Keratinocyte (primary cell): ENCODE measurements around the gene MAN2A2. TPM values are rescaled to one million over a fixed set of nuclear protein-coding genes. Genes with fewer than 3 reads are reported as not detected.

ENCODE experiments used
- DNase-seq: peaks from one replicate; pipeline ENCODE4 v3.0.0-alpha.2; 2011; ENCODE audit warnings: low read depth, missing footprints, low spot score
- FAIRE-seq: peaks from 2 replicates; lab custom pipeline; 2011; peaks lifted over from hg19 to GRCh38; lab: Jason Lieb, UNC
- H2AFZ ChIP-seq: 2 replicates; pipeline ENCODE4 v1.6.0; 2012; ENCODE audit warnings: low read length, control low read depth, inconsistent platforms; ENCODE audit not compliant: control insufficient read depth
- H3K27ac ChIP-seq: 2 replicates; pipeline ENCODE4 v1.5.1; 2011; ENCODE audit warnings: low read length; ENCODE audit not compliant: control insufficient read depth, insufficient read depth
- H3K27me3 ChIP-seq: 3 replicates; pipeline ENCODE4 v1.6.0; 2011; ENCODE audit warnings: low read length; ENCODE audit not compliant: control insufficient read depth, insufficient read depth; ENCODE audit errors: extremely low read depth
- H3K36me3 ChIP-seq, 2 experiments: 2 replicates in 1 of 2; 3 replicates in 1 of 2; pipeline ENCODE4 v1.5.1; 2011; ENCODE audit warnings: low read length in 2 of 2, mild to moderate bottlenecking in 1 of 2; ENCODE audit not compliant: control insufficient read depth in 2 of 2, insufficient read depth in 2 of 2; ENCODE audit errors: extremely low read depth in 1 of 2
- H3K4me1 ChIP-seq: 3 replicates; pipeline ENCODE4 v1.5.1; 2011; ENCODE audit warnings: low read length; ENCODE audit not compliant: control insufficient read depth, insufficient read depth; ENCODE audit errors: extremely low read depth
- H3K4me2 ChIP-seq: 3 replicates; pipeline ENCODE4 v1.6.0; 2011; ENCODE audit warnings: low read depth, low read length; ENCODE audit not compliant: control insufficient read depth, insufficient read depth; ENCODE audit errors: extremely low read depth
- H3K4me3 ChIP-seq, 3 experiments: fragments of 200-600 bp in 1 of 3; sonication (generic) in 1 of 3; 2 replicates in 2 of 3; 3 replicates in 1 of 3; pipeline ENCODE4 v1.5.1; 2011 to 2016; ENCODE audit warnings: low read length in 3 of 3, mild to moderate bottlenecking in 3 of 3, control low read depth in 2 of 3, inconsistent platforms in 1 of 3, low read depth in 1 of 3, mixed read lengths in 1 of 3, mixed run types in 1 of 3, moderate library complexity in 1 of 3; ENCODE audit not compliant: control insufficient read depth in 2 of 3, insufficient read depth in 2 of 3; ENCODE audit errors: extremely low read depth in 1 of 3
- H3K79me2 ChIP-seq: 2 replicates; pipeline ENCODE4 v1.6.0; 2012; ENCODE audit warnings: low read length; ENCODE audit not compliant: control insufficient read depth, insufficient read depth
- H3K9ac ChIP-seq: 3 replicates; pipeline ENCODE4 v1.6.0; 2011; ENCODE audit warnings: low read length; ENCODE audit not compliant: control insufficient read depth, insufficient read depth; ENCODE audit errors: extremely low read depth
- H3K9me1 ChIP-seq: 3 replicates; pipeline ENCODE4 v1.6.0; 2011; ENCODE audit warnings: low read length; ENCODE audit not compliant: control insufficient read depth, insufficient read depth; ENCODE audit errors: extremely low read depth
- H3K9me3 ChIP-seq: 2 replicates; pipeline ENCODE4 v1.5.1; 2012; ENCODE audit warnings: low read depth, low read length; ENCODE audit not compliant: control insufficient read depth
- H4K20me1 ChIP-seq: 3 replicates; pipeline ENCODE4 v1.6.0; 2011; ENCODE audit warnings: low read length; ENCODE audit not compliant: control insufficient read depth, insufficient read depth; ENCODE audit errors: extremely low read depth
- CTCF ChIP-seq, 3 experiments: IDR thresholded peaks in 1 of 3; conservative IDR thresholded peaks in 1 of 3; optimal IDR thresholded peaks in 1 of 3; 2 replicates in 2 of 3; 3 replicates in 1 of 3; pipeline versions ENCODE3 to v1.5.1; 2011; ENCODE audit warnings: low read length in 3 of 3, mild to moderate bottlenecking in 3 of 3, moderate library complexity in 2 of 3, control low read depth in 1 of 3, inconsistent platforms in 1 of 3; ENCODE audit not compliant: insufficient read depth in 2 of 3; ENCODE audit errors: extremely low read depth in 1 of 3
- EZH2 ChIP-seq: IDR thresholded peaks from one replicate; pipeline ENCODE4 v1.6.1; 2012; ENCODE audit warnings: inconsistent platforms, mild to moderate bottlenecking, low read length, moderate library complexity
- dilution Hi-C: fragments of 300-500 bp; cut with MboI; formaldehyde crosslinking; loops from one replicate; pipeline ENCODE4 v1.7.0; 2020; ENCODE audit warnings: low sequenced_read_pairs; ENCODE audit not compliant: extremely low pct_ligation_motif_present
- polyA plus RNA-seq, 5 experiments: library from polyadenylated mRNA; depleted of rRNA in 3 of 5; stranded (reverse) in 3 of 5; stranded (forward) in 1 of 5; unstranded in 1 of 5; fragments of >200 nt; gene quantifications; 1 replicate in 1 of 5; 2 replicates in 3 of 5; 3 replicates in 1 of 5; pipeline versions ENCODE4 v1.2.1 to v1.2.3, GENCODE V29; 2011 to 2012; ENCODE audit warnings: missing spikeins in 2 of 5, low read depth in 1 of 5, low replicate concordance in 1 of 5

Gene MAN2A2
- polyA plus RNA-seq, 1 donor (not counting 4 experiments of a cell fraction or from before 2014, with no cell fraction given): 6.6 TPM

GRCh38 chr15:90876046-90876445 lies 27.1 kb upstream of the MAN2A2 start:
- Histone ChIP-seq H3K79me2 (peaks cover 45% of the 10 kb centered on the region), H3K4me2 (no peak overlapping the region), H3K9me1 (no peaks in the 10 kb centered on the region), H3K27ac (no peak overlapping the region), H3K9me3 (no peaks in the 10 kb centered on the region), H3K27me3 (no peaks in the 10 kb centered on the region), H3K4me3 (no peak overlapping the region), H2AFZ (no peak overlapping the region), H4K20me1 (no peaks in the 10 kb centered on the region), H3K9ac (no peak overlapping the region), H3K36me3 (peaks cover 15 to 34% of the 10 kb centered on the region in 2 experiments), H3K4me1 (peaks cover 19% of the 10 kb centered on the region)
- FAIRE-seq: no peak
- dilution Hi-C loops: no loop called here
- TF ChIP-seq EZH2 (no peak), CTCF (optimal IDR thresholded peaks at IDR 0.05 in 1 of 3, IDR thresholded peaks at IDR 0.05 in 1 of 3, conservative IDR thresholded peaks at IDR 0.05 in 1 of 3; ENCODE audit: extremely low read depth in 1 of 3, insufficient read depth in 2 of 3, low read length in 3 of 3) (no peak)
- DNase-seq: no peak

- Histone ChIP-seq H3K4me3 (no peak overlapping the region), H3K27ac (no peak overlapping the region), H3K4me1 (peaks cover 19% of the 10 kb centered on the region), H3K9me3 (no peaks in the 10 kb centered on the region), H3K79me2 (peaks cover 43% of the 10 kb centered on the region), H3K4me2 (no peak overlapping the region), H3K27me3 (no peaks in the 10 kb centered on the region), H4K20me1 (no peaks in the 10 kb centered on the region), H3K36me3 (peaks cover 15 to 35% of the 10 kb centered on the region in 2 experiments), H3K9ac (no peak overlapping the region), H3K9me1 (no peaks in the 10 kb centered on the region), H2AFZ (no peak overlapping the region)
- dilution Hi-C loops: no loop called here
- TF ChIP-seq CTCF (optimal IDR thresholded peaks at IDR 0.05 in 1 of 3, IDR thresholded peaks at IDR 0.05 in 1 of 3, conservative IDR thresholded peaks at IDR 0.05 in 1 of 3; ENCODE audit: extremely low read depth in 1 of 3, insufficient read depth in 2 of 3, low read length in 3 of 3) (no peak), EZH2 (no peak)
- DNase-seq (no peak), FAIRE-seq (no peak)
Observed at GRCh38 chr15:90876512-90877170, 26.5 kb upstream of the MAN2A2 start.
